ENCODE results near the gene RAPGEF1. TPM values are rescaled to one million over a fixed set of nuclear protein-coding genes. Genes with fewer than 3 reads are reported as not detected.
"Not testable (repeated sequence)": the region's sequence is repeated elsewhere in the genome, so short reads cannot be mapped to it uniquely, and the experiment has no call there.

The RAPGEF1 gene
- total RNA-seq, 2 experiments from 2014 or later: 129 to 131 TPM

- Mint-ChIP-seq H3K27me3 (peaks cover 13% of the 10 kb centered on the region), H3K36me3 (no peaks in the 10 kb centered on the region), H3K4me3 (no peak overlapping the region), H3K9me3 (no peaks in the 10 kb centered on the region), H3K4me1 (no peaks in the 10 kb centered on the region), H3K27ac (no peak overlapping the region)
- POLR2A ChIA-PET: no interaction called here
- DNase-seq (no peak), ATAC-seq (ENCODE audit: low read depth) (no peak)
These were observed 24.7 kb upstream of the RAPGEF1 start for GRCh38 chr9:131764568-131764967.

GRCh38 chr9:131762356-131762932 is 22.6 kb upstream of the RAPGEF1 start:
- H3K4me3 Mint-ChIP-seq: no peak overlapping the region
- peaks cover 32% of the 10 kb centered on the region for H3K27me3 Mint-ChIP-seq
- H3K36me3 Mint-ChIP-seq: no peaks in the 10 kb centered on the region
- DNase-seq: peak; percentile 86
- peak; percentile 91 for ATAC-seq (ENCODE audit: low read depth)
- H3K9me3 Mint-ChIP-seq: no peaks in the 10 kb centered on the region
- H3K4me1 Mint-ChIP-seq: peaks cover 2% of the 10 kb centered on the region
- H3K27ac Mint-ChIP-seq: no peak overlapping the region
- POLR2A ChIA-PET: interaction anchor here (0.5 kb wide), 1 partner anchor 344 kb away, joined by 3 read pairs; no protein-coding TSS in a partner anchor

- ATAC-seq (ENCODE audit: low read depth) (no peak), DNase-seq (no peak)
- no peak overlapping the region for H3K4me3 Mint-ChIP-seq
- no peaks in the 10 kb centered on the region for H3K36me3 Mint-ChIP-seq
- H3K27me3 Mint-ChIP-seq: peaks cover 38% of the 10 kb centered on the region
- H3K9me3 Mint-ChIP-seq: no peaks in the 10 kb centered on the region
- peaks cover 6% of the 10 kb centered on the region for H3K4me1 Mint-ChIP-seq
- POLR2A ChIA-PET: interaction anchor here (0.7 kb wide), 1 partner anchor 1172 kb away, joined by 3 read pairs; no protein-coding TSS in a partner anchor
- H3K27ac Mint-ChIP-seq: no peak overlapping the region
These were observed 19.3 kb upstream of the RAPGEF1 start for GRCh38 chr9:131759017-131759647.

GRCh38 chr9:131757549-131757948 is 17.7 kb upstream of the RAPGEF1 start:
- peaks cover 38% of the 10 kb centered on the region for H3K27me3 Mint-ChIP-seq
- ATAC-seq (ENCODE audit: low read depth) (no peak), DNase-seq (no peak)
- H3K4me3 Mint-ChIP-seq: no peak overlapping the region
- H3K36me3 Mint-ChIP-seq: no peaks in the 10 kb centered on the region
- no peak overlapping the region for H3K27ac Mint-ChIP-seq
- no peaks in the 10 kb centered on the region for H3K9me3 Mint-ChIP-seq
- peaks cover 6% of the 10 kb centered on the region for H3K4me1 Mint-ChIP-seq
- POLR2A ChIA-PET: interaction anchor here (1.2 kb wide), 1 partner anchor 484 kb away, joined by 3 read pairs; no protein-coding TSS in a partner anchor

- Mint-ChIP-seq H3K4me3 (no peak overlapping the region), H3K27ac (peak overlapping the region; percentile 51), H3K27me3 (peaks cover 38% of the 10 kb centered on the region), H3K9me3 (no peaks in the 10 kb centered on the region), H3K4me1 (peaks cover 6% of the 10 kb centered on the region), H3K36me3 (no peaks in the 10 kb centered on the region)
- POLR2A ChIA-PET: interaction anchor here (1.4 kb wide), 1 partner anchor 486 kb away, joined by 3 read pairs; no protein-coding TSS in a partner anchor
- DNase-seq (peak; percentile 87), ATAC-seq (ENCODE audit: low read depth) (peak; percentile 100)
These were observed 15.8 kb upstream of the RAPGEF1 start for GRCh38 chr9:131755541-131756198.

GRCh38 chr9:131754846-131755245 is 15.0 kb upstream of the RAPGEF1 start:
- ATAC-seq (ENCODE audit: low read depth) (no peak), DNase-seq (no peak)
- Mint-ChIP-seq H3K4me3 (no peak overlapping the region), H3K9me3 (no peaks in the 10 kb centered on the region), H3K36me3 (no peaks in the 10 kb centered on the region), H3K4me1 (peaks cover 6% of the 10 kb centered on the region), H3K27me3 (peaks cover 38% of the 10 kb centered on the region), H3K27ac (no peak overlapping the region)
- POLR2A ChIA-PET: interaction anchor here (1.4 kb wide), 1 partner anchor 487 kb away, joined by 3 read pairs; no protein-coding TSS in a partner anchor

- H3K36me3 Mint-ChIP-seq; ATAC-seq (ENCODE audit: low read depth); H3K4me3 Mint-ChIP-seq; H3K27ac Mint-ChIP-seq; DNase-seq; H3K4me1 Mint-ChIP-seq; H3K9me3 Mint-ChIP-seq: not testable (repeated sequence)
- POLR2A ChIA-PET: interaction anchor here (1.1 kb wide), 1 partner anchor 168 kb away, joined by 3 read pairs; no protein-coding TSS in a partner anchor
- H3K27me3 Mint-ChIP-seq: peaks cover 29% of the 10 kb centered on the region
These were observed 13.9 kb upstream of the RAPGEF1 start for GRCh38 chr9:131753751-131754150.

- no peaks in the 10 kb centered on the region for H3K9me3 Mint-ChIP-seq
- POLR2A ChIA-PET: no interaction called here
- ATAC-seq (ENCODE audit: low read depth) (no peak), DNase-seq (no peak)
- H3K36me3 Mint-ChIP-seq: no peaks in the 10 kb centered on the region
- no peak overlapping the region for H3K27ac Mint-ChIP-seq
- H3K4me1 Mint-ChIP-seq: peaks cover 7% of the 10 kb centered on the region
- no peak overlapping the region for H3K4me3 Mint-ChIP-seq
- H3K27me3 Mint-ChIP-seq: peaks cover 18% of the 10 kb centered on the region
These were observed 12.5 kb upstream of the RAPGEF1 start for GRCh38 chr9:131752231-131752884.

GRCh38 chr9:131748411-131748955 is 8.6 kb upstream of the RAPGEF1 start:
- ATAC-seq (ENCODE audit: low read depth): no peak
- POLR2A ChIA-PET: no interaction called here
- no peak for DNase-seq
- Mint-ChIP-seq H3K27me3 (peaks cover 4% of the 10 kb centered on the region), H3K4me3 (no peak overlapping the region), H3K36me3 (no peaks in the 10 kb centered on the region), H3K9me3 (no peaks in the 10 kb centered on the region), H3K27ac (no peak overlapping the region), H3K4me1 (peaks cover 23% of the 10 kb centered on the region)

GRCh38 chr9:131747352-131747751 is 7.5 kb upstream of the RAPGEF1 start:
- peaks cover 28% of the 10 kb centered on the region for H3K4me1 Mint-ChIP-seq
- H3K4me3 Mint-ChIP-seq: no peak overlapping the region
- ATAC-seq (ENCODE audit: low read depth): no peak
- peaks cover 4% of the 10 kb centered on the region for H3K27me3 Mint-ChIP-seq
- H3K27ac Mint-ChIP-seq: no peak overlapping the region
- POLR2A ChIA-PET: interaction anchor here (1.0 kb wide), 1 partner anchor 155 kb away, joined by 3 read pairs; no protein-coding TSS in a partner anchor
- H3K36me3 Mint-ChIP-seq: no peaks in the 10 kb centered on the region
- DNase-seq: no peak
- H3K9me3 Mint-ChIP-seq: no peaks in the 10 kb centered on the region

- peaks cover 4% of the 10 kb centered on the region for H3K27me3 Mint-ChIP-seq
- no peak for DNase-seq
- no peaks in the 10 kb centered on the region for H3K9me3 Mint-ChIP-seq
- ATAC-seq (ENCODE audit: low read depth): no peak
- peak overlapping the region; percentile 20 for H3K27ac Mint-ChIP-seq
- POLR2A ChIA-PET: interaction anchor here (0.9 to 1.5 kb wide), 3 partner anchors 13 to 154 kb away, joined by 3 read pairs; no protein-coding TSS in a partner anchor
- no peaks in the 10 kb centered on the region for H3K36me3 Mint-ChIP-seq
- H3K4me1 Mint-ChIP-seq: peaks cover 28% of the 10 kb centered on the region
- no peak overlapping the region for H3K4me3 Mint-ChIP-seq
These were observed 5.7 kb upstream of the RAPGEF1 start for GRCh38 chr9:131745610-131746009.

GRCh38 chr9:131744720-131745201 is 4.9 kb upstream of the RAPGEF1 start:
- Mint-ChIP-seq H3K27me3 (peaks cover 2% of the 10 kb centered on the region), H3K4me3 (peak overlapping the region; percentile 70), H3K9me3 (no peaks in the 10 kb centered on the region), H3K36me3 (no peaks in the 10 kb centered on the region), H3K27ac (peak overlapping the region; percentile 90), H3K4me1 (peaks cover 32% of the 10 kb centered on the region)
- DNase-seq: no peak
- POLR2A ChIA-PET: interaction anchor here (0.7 to 1.9 kb wide), 9 partner anchors 11 to 620 kb away, joined by 3 to 9 read pairs (median 3); no protein-coding TSS in a partner anchor
- peak; percentile 2 for ATAC-seq (ENCODE audit: low read depth)

Measured in activated naive CD8-positive, alpha-beta T cell treated with anti-CD3 and anti-CD28 coated beads, Interleukin-2, amount 10 ng/mL, durations not matched to agents 7 days and 5 days (primary cell).